Astrocyte (in vitro differentiated cells and primary cell): ENCODE measurements around the gene NACA2. TPM values are rescaled to one million over a fixed set of nuclear protein-coding genes. Genes with fewer than 3 reads are reported as not detected.

ENCODE experiments used
- DNase-seq: peaks from one replicate; pipeline ENCODE4 v3.0.0-alpha.2; 2010; ENCODE audit warnings: low read depth
- FAIRE-seq: peaks from 2 replicates; lab custom pipeline; 2011; peaks lifted over from hg19 to GRCh38; lab: Jason Lieb, UNC
- H2AFZ ChIP-seq: 2 replicates; pipeline ENCODE4 v1.6.0; 2012; ENCODE audit warnings: low read depth, low read length, inconsistent platforms
- H3K27ac ChIP-seq: 2 replicates; pipeline ENCODE4 v1.5.1; 2011; ENCODE audit warnings: low read depth, low read length, inconsistent platforms
- H3K27me3 ChIP-seq: 2 replicates; pipeline ENCODE4 v1.6.0; 2011; ENCODE audit warnings: low read length, inconsistent platforms; ENCODE audit not compliant: insufficient read depth
- H3K36me3 ChIP-seq: 2 replicates; pipeline ENCODE4 v1.5.1; 2011; ENCODE audit warnings: low read length, inconsistent platforms; ENCODE audit not compliant: insufficient read depth
- H3K4me1 ChIP-seq: 2 replicates; pipeline ENCODE4 v1.5.1; 2011; ENCODE audit warnings: low read length, inconsistent platforms; ENCODE audit not compliant: insufficient read depth
- H3K4me2 ChIP-seq: 2 replicates; pipeline ENCODE4 v1.6.0; 2012; ENCODE audit warnings: low read length, inconsistent platforms
- H3K4me3 ChIP-seq: 2 replicates; pipeline ENCODE4 v1.5.1; 2011; ENCODE audit warnings: low read depth, mild to moderate bottlenecking, low read length, inconsistent platforms; ENCODE audit not compliant: insufficient read depth
- H3K79me2 ChIP-seq: 2 replicates; pipeline ENCODE4 v1.6.0; 2012; ENCODE audit warnings: mild to moderate bottlenecking, low read length, inconsistent platforms; ENCODE audit not compliant: insufficient read depth
- H3K9ac ChIP-seq: 2 replicates; pipeline ENCODE4 v1.6.0; 2012; ENCODE audit warnings: mild to moderate bottlenecking, low read length, inconsistent platforms
- H3K9me3 ChIP-seq: 2 replicates; pipeline ENCODE4 v1.5.1; 2012; ENCODE audit warnings: low read depth, mild to moderate bottlenecking, low read length, inconsistent platforms; ENCODE audit not compliant: insufficient read depth
- H4K20me1 ChIP-seq: 2 replicates; pipeline ENCODE4 v1.6.0; 2012; ENCODE audit warnings: low read length, inconsistent platforms; ENCODE audit not compliant: insufficient read depth
- H3K27ac Mint-ChIP-seq: one replicate; pipeline ENCODE4 v1.8.0; 2021; ENCODE audit warnings: mild to moderate bottlenecking, mixed read lengths; ENCODE audit not compliant: unreplicated experiment
- H3K27me3 Mint-ChIP-seq: one replicate; pipeline ENCODE4 v1.8.0; 2021; ENCODE audit warnings: low read depth, mixed read lengths; ENCODE audit not compliant: unreplicated experiment
- H3K36me3 Mint-ChIP-seq: one replicate; pipeline ENCODE4 v1.8.0; 2021; ENCODE audit warnings: low read depth, mixed read lengths; ENCODE audit not compliant: unreplicated experiment
- H3K4me1 Mint-ChIP-seq: one replicate; pipeline ENCODE4 v1.8.0; 2021; ENCODE audit warnings: low read depth, mixed read lengths; ENCODE audit not compliant: unreplicated experiment
- H3K4me3 Mint-ChIP-seq: one replicate; pipeline ENCODE4 v1.8.0; 2021; ENCODE audit warnings: mild to moderate bottlenecking, moderate library complexity, mixed read lengths; ENCODE audit not compliant: unreplicated experiment
- H3K9me3 Mint-ChIP-seq: one replicate; pipeline ENCODE4 v1.8.0; 2021; ENCODE audit warnings: mild to moderate bottlenecking, mixed read lengths; ENCODE audit not compliant: unreplicated experiment
- CTCF ChIP-seq: IDR thresholded peaks from 2 replicates; pipeline ENCODE4 v1.5.1; 2011; ENCODE audit warnings: low read depth, mild to moderate bottlenecking, inconsistent platforms, low read length, moderate library complexity; ENCODE audit not compliant: insufficient read depth
- EZH2 ChIP-seq: IDR thresholded peaks from 2 replicates; pipeline ENCODE4 v1.6.1; 2012; ENCODE audit warnings: mild to moderate bottlenecking, low read length, inconsistent platforms; ENCODE audit not compliant: insufficient read depth
- total RNA-seq: library from RNA; stranded (reverse); gene quantifications from 2 replicates; pipeline ENCODE4 v1.2.1, GENCODE V29; 2021

NACA2 gene
- total RNA-seq, 1 donor from 2014 or later: not detected

- Mint-ChIP-seq H3K4me3 (no peak overlapping the region), H3K9me3 (no peaks in the 10 kb centered on the region), H3K27me3 (peaks cover 6% of the 10 kb centered on the region), H3K36me3 (no peaks in the 10 kb centered on the region), H3K4me1 (no peaks in the 10 kb centered on the region), H3K27ac (no peak overlapping the region)
- no peaks in the 10 kb centered on the region for H3K9me3 ChIP-seq
- H3K4me1 ChIP-seq: no peaks in the 10 kb centered on the region
- no peaks in the 10 kb centered on the region for H3K79me2 ChIP-seq
- DNase-seq: no peak
- no peak for TF ChIP-seq CTCF
- TF ChIP-seq EZH2: no peak
- H3K9ac ChIP-seq: no peak overlapping the region
- H3K27ac ChIP-seq: no peak overlapping the region
- H3K4me3 ChIP-seq: no peak overlapping the region
- no peaks in the 10 kb centered on the region for H3K36me3 ChIP-seq
- no peak overlapping the region for H3K4me2 ChIP-seq
- peaks cover 9% of the 10 kb centered on the region for H3K27me3 ChIP-seq
- no peak for FAIRE-seq
- H2AFZ ChIP-seq: no peak overlapping the region
- H4K20me1 ChIP-seq: no peaks in the 10 kb centered on the region
Measured at GRCh38 chr17:61581611-61582349, 9.2 kb downstream of the NACA2 start.

DNA sequence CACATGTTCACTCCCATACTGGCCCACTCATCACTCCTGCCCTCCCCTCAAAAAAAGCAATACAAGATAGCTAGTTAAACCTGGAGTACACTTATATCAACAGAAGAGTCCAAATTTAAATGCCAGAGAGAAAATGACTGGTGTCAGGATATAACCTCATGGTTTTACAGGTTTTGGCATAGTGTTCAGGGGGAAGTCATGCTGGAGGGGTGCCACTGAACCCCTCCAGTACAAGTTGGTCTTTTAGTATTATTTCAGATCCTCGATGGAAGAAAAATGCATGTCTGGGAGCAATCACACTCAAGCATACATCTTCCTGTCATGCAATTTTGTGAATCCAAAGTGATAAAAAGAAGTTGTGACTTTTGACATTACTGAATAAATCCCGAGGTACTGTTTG, 10.5 kb downstream of the NACA2 start:
- Mint-ChIP-seq H3K4me1 (no peaks in the 10 kb centered on the region), H3K27me3 (peaks cover 6% of the 10 kb centered on the region), H3K27ac (no peak overlapping the region), H3K36me3 (no peaks in the 10 kb centered on the region), H3K9me3 (no peaks in the 10 kb centered on the region), H3K4me3 (no peak overlapping the region)
- no peak for FAIRE-seq
- Histone ChIP-seq H4K20me1 (no peaks in the 10 kb centered on the region), H3K4me2 (no peak overlapping the region), H3K36me3 (no peaks in the 10 kb centered on the region), H2AFZ (no peak overlapping the region), H3K27ac (no peak overlapping the region), H3K4me3 (no peak overlapping the region), H3K27me3 (peaks cover 9% of the 10 kb centered on the region), H3K79me2 (no peaks in the 10 kb centered on the region), H3K9ac (no peak overlapping the region), H3K9me3 (no peaks in the 10 kb centered on the region), H3K4me1 (no peaks in the 10 kb centered on the region)
- DNase-seq: no peak
- TF ChIP-seq EZH2 (no peak), CTCF (no peak)

DNA sequence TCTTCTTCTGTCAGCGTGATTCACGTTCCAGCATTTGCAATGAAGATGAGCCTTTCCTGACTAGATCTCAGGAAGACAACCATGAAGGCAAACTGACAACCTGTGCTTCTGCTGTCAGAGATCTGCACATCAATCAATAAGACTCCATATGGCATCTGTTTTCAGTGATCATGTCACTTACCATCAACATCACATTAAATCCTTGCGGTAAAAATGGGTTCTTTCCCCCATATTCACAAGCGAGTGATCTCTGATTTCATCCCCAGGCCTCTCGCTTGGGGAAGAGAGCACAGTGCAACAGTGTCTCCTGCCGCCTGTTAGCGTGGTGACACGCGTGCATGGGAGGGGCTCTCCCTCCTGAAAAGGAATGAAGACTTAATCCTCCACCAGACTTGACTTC, 11.1 kb downstream of the NACA2 start:
- Histone ChIP-seq H3K27me3 (peaks cover 9% of the 10 kb centered on the region), H4K20me1 (no peaks in the 10 kb centered on the region), H3K36me3 (no peaks in the 10 kb centered on the region), H3K4me3 (no peak overlapping the region), H3K79me2 (no peaks in the 10 kb centered on the region), H3K9ac (no peak overlapping the region), H3K9me3 (no peaks in the 10 kb centered on the region), H3K4me1 (no peaks in the 10 kb centered on the region), H3K4me2 (no peak overlapping the region), H3K27ac (no peak overlapping the region), H2AFZ (no peak overlapping the region)
- Mint-ChIP-seq H3K27me3 (peaks cover 6% of the 10 kb centered on the region), H3K36me3 (no peaks in the 10 kb centered on the region), H3K9me3 (no peaks in the 10 kb centered on the region), H3K4me1 (no peaks in the 10 kb centered on the region), H3K4me3 (no peak overlapping the region), H3K27ac (no peak overlapping the region)
- no peak for FAIRE-seq
- TF ChIP-seq EZH2: no peak
- no peak for TF ChIP-seq CTCF
- DNase-seq: no peak
